ENCODE measurements around the gene CDC42SE2.
"Not testable (repeated sequence)": the region's sequence is repeated elsewhere in the genome, so short reads cannot be mapped to it uniquely, and the experiment has no call there.

The CDC42SE2 gene

GRCh38 chr5:131366428-131366827 lies 102.6 kb downstream of the CDC42SE2 start:
- no peak for DNase-seq (ENCODE audit: low read depth in 2 of 2)

GRCh38 chr5:131367219-131367860 lies 103.5 kb downstream of the CDC42SE2 start:
- DNase-seq (ENCODE audit: low read depth in 2 of 2): no peak

- DNase-seq (ENCODE audit: low read depth in 2 of 2): no peak
Measured at GRCh38 chr5:131368866-131369265, 105.0 kb downstream of the CDC42SE2 start.

GRCh38 chr5:131369558-131369957 lies 105.7 kb downstream of the CDC42SE2 start:
- DNase-seq (ENCODE audit: low read depth in 2 of 2): no peak

GRCh38 chr5:131371835-131372234 lies 108.0 kb downstream of the CDC42SE2 start:
- no peak for DNase-seq (ENCODE audit: low read depth in 2 of 2)

- DNase-seq (ENCODE audit: low read depth in 2 of 2): no peak
Measured at GRCh38 chr5:131373265-131373664, 109.4 kb downstream of the CDC42SE2 start.

GRCh38 chr5:131375351-131375750 lies 111.5 kb downstream of the CDC42SE2 start:
- DNase-seq (ENCODE audit: low read depth in 2 of 2): no peak

GRCh38 chr5:131377346-131377745 lies 113.5 kb downstream of the CDC42SE2 start:
- DNase-seq (ENCODE audit: low read depth in 2 of 2): no peak

- DNase-seq (ENCODE audit: low read depth in 2 of 2): no peak
Measured at GRCh38 chr5:131377785-131378325, 114.0 kb downstream of the CDC42SE2 start.

GRCh38 chr5:131378721-131379541 lies 115.1 kb downstream of the CDC42SE2 start:
- no peak for DNase-seq (ENCODE audit: low read depth in 2 of 2)

GRCh38 chr5:131379723-131380122 lies 115.9 kb downstream of the CDC42SE2 start:
- peak; percentile 48 to 49 for DNase-seq (ENCODE audit: low read depth in 2 of 2)

GRCh38 chr5:131380238-131380637 lies 116.4 kb downstream of the CDC42SE2 start:
- DNase-seq (ENCODE audit: low read depth in 2 of 2): not testable (repeated sequence)

GRCh38 chr5:131381021-131381420 lies 117.2 kb downstream of the CDC42SE2 start:
- no peak for DNase-seq (ENCODE audit: low read depth in 2 of 2)

- no peak for DNase-seq (ENCODE audit: low read depth in 2 of 2)
Measured at GRCh38 chr5:131381777-131382176, 117.9 kb downstream of the CDC42SE2 start.

- no peak for DNase-seq (ENCODE audit: low read depth in 2 of 2)
Measured at GRCh38 chr5:131382407-131383395, 118.8 kb downstream of the CDC42SE2 start.

- no peak for DNase-seq (ENCODE audit: low read depth in 2 of 2)
Measured at GRCh38 chr5:131384173-131384572, 120.3 kb downstream of the CDC42SE2 start.

- peak; percentile 37 to 53 for DNase-seq (ENCODE audit: low read depth in 2 of 2)
Measured at GRCh38 chr5:131384616-131385214, 120.9 kb downstream of the CDC42SE2 start.

- no peak for DNase-seq (ENCODE audit: low read depth in 2 of 2)
Measured at GRCh38 chr5:131386124-131386523, 122.3 kb downstream of the CDC42SE2 start.

- DNase-seq (ENCODE audit: low read depth in 2 of 2): no peak
Measured at GRCh38 chr5:131386779-131387178, 122.9 kb downstream of the CDC42SE2 start.

- no peak for DNase-seq (ENCODE audit: low read depth in 2 of 2)
Measured at GRCh38 chr5:131387255-131387654, 123.4 kb downstream of the CDC42SE2 start.
